HG03460 (cell line): Measurements from ENCODE around the gene DNAJB1.

Experiments used
- ATAC-seq: cut with Tn5 transposase; IDR thresholded peaks from one replicate; pipeline ENCODE4 v1.9.1; 2021; ENCODE audit not compliant: unreplicated experiment

The DNAJB1 gene

DNA sequence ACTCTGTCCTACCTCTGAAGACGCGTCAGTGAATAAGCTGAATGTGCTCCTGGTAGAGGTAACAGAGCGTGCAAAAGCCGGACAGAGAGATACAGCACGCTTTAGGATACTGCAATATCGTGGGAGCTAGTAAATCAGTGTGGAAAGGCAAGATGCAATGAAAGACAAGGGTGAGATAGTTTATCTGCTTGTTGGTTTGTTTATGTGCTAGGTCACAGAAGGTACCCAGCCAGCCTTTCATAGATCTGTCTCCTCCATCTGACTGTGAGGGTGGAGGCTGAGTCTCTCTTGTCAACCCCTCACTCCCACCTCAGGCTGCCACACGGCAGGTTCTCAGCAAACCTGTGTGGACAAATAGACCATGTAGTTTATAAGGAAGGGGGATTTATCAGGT, 21.4 kb downstream of the DNAJB1 start:
- no peak for ATAC-seq

DNA sequence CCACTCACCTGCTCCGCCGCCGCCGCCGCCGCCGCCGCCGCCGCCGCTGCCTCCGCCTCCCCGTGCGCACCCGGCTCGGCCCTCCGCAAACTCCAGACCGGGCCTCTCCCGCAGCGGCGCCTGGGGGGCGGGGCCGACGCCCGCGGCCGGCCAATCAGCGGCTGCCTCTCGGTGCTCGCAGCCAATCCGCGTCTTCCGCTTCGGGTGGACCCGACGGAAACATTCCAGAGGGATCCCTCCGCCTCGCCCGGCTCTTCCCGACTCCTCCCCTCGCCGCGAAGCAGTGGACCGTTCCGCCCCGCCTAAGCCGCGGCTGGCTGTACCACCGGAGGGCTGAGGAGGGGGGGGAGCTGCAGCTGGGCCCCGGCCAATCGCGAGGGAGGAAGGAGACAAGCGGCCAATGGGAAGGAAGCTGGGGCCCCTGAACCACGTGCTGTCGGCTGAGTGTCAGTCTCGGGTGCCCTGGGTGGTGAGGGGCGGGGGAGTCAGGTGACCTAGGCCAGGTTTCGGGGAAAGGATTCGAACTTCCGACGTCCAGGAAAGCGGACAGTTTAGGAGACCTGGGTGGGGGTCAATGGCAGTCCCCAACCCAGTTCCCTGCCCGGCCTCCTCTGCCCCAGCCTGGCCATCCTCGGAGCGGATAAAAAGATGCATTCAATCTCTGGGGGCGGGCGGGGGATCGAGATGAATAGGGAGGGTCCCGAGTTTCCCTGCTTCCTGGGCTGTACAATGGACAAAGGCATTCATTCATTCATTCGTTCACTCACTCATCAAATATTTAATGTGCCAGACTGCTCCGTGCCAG, 22.0 kb downstream of the DNAJB1 start, which contains the start of gene GIPC1:
Gene GIPC1, minus strand, starts transcription at position 99 of the 805 bp plus-strand sequence. CDS start 13,151 bp downstream, outside the sequence.
- no peak for ATAC-seq

DNA sequence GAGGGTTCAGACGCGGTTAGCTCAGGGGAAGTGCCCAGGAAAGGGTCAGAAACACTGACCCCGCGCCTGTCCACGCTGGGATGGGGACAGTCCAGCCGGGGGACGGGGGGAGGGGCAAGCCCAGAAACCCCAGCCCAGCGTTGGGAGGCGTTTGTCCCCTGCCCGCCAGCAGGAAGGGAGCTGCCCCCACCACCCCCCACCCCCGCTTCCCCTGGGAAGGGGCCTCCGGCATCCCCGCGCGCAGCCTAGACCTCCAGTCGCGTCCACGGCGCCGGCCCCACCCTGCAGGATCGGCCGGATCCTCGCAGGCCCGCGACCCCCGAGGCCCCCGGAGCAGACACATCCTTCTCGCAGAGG, 22.5 kb downstream of the DNAJB1 start:
- ATAC-seq, result no peak

DNA sequence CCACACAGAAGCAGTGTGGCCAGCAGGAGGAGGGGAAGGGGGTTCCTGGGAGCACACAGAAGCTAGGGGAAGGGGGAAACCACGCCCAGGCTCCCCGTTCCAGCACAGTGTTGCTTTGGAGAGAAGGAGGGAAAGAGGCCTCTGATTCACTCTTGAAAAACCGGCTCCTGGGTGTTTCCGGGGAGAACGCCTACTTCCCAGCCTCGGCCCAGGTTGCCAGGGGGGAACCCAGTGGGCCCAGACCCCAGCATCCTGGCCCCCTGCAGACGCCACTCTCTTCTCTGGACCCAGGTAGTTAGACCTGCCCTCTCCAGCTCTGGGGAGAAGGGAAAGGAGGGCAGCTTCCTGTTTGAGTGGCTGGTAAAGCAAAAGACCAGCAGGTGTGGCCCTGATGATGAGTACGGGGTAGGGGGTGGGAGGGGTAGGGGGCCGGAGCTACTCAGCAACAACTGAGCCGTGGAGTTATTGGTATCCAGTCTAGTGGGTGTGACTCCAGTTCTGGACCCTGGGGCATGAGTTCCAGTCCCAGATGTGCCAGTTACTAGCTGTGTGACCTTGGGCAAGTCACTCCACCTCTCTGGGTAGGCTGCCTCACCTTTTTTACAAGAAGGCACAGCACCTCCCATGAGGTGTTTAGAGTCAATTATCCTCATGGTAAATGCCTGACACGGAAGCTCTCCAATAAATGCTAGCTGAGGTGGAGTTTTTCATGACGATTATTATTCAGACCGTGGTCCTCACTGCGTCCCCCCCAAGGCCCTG, 23.1 kb downstream of the DNAJB1 start:
- no peak for ATAC-seq

DNA sequence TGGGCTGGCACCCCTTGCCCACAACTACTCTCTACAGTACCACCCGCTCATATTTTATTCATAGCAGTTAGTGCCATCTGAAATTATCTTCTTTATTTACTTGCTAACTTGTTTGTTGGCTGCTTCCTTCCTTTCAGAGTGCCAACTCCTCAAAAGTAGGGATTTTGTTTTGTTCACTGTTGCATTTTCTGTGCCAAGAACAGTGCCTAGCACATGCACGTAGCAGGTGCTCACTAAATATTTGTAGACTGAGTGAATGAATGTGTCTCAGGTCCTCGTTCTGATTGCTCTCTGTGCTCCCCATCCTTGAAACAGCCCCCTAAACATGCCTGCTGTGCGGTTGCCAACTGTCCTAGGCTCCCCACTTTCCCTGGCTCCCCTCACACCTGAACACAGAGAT, 23.8 kb downstream of the DNAJB1 start:
- no peak for ATAC-seq

DNA sequence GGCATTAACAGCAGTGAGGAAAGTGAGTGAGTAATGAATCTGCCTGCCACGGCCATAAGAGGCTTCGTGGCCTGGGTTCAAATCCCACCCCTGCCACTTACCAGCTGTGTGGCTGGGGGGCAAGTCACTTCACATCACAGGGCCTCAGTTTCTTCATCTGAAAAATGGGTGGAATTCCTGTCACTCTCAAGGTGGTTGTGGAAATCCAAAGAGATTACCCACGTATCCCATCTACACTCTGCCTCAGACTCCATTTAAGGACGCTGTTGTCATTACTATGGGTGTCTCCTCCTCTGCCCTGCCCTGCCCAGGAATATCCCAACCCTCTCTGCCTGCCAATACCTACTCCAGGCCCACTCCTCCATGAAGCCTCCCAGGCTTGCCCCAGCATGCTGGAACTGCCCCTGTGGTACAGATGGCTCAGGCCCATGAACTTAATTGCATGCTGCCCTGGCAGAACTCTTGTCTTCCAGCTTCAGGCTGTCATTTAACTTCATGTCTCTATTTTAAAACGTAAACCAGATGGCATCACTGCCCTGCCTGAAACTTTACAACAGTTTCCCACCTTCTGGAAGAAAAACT, 25.4 kb downstream of the DNAJB1 start:
- no peak for ATAC-seq

DNA sequence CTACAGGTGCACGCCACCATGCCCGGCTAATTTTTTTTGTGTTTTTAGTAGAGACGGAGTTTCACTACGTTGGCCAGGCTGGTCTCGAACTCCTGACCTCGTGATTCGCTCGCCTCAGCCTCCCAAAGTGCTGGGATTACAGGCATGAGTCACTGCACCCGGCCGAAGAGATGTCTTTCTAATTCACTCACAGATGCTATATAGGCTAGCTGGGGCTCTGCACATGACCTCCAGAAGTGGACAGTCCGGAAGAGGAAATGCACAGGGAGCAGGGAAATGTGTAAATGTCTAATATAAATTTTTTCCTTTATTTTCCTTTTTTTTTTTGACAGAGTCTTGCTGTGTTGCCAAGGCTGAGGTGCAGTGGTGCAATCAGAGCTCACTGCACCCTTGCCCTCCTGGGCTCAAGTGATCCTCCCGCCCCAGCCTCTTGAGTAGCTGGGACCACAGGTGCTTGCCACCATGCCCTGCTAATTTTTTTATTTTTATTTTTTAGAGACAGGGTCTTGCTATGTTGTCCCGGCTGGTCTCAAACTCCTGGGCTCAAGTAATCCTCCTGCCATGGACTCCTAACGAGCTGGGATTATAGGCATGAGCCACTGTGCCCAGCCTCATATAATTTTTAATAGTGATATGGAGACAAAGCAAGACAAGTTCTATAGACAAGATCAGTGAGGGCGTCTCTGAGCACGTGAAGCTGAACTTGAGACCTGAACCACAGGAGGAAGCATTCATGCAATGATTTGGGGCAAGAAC, 30.6 kb downstream of the DNAJB1 start:
- no peak for ATAC-seq

DNA sequence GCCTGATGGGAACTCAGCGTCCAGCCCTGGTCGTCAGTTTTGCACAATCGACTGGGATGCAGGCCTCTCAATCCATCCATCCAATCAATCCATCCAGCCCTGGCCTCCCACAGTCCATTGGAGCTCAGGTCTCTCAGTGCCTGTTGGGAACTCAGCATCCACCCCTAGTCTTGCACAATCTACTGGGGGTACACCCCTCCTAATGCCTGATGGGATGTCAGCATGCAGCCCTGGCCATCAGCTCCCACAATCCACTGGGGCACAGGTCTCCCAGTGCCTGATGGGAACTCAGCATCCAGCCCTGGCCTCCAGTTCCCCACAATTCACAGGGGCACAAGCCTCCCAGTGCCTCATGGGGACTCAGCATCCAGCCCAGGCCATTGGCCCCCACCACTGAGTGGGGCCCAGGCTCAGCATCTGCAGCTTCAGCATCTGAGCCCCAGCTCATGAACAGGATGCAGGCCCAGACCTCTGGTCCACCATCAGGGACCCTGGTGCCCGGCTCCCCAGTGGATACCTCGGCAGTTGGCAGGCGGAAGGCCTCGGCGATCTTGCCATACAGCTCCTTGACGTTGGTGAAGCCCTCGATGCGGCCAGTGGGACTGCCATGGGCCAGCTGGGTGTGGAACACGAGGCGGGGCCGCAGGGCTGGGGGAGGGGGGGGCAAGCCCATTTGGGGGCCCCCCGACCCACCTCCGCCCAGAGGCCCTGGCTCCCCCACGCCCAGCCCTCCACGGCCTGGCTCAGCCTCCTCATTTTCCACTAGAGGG, 35.8 kb downstream of the DNAJB1 start:
- no peak for ATAC-seq

DNA sequence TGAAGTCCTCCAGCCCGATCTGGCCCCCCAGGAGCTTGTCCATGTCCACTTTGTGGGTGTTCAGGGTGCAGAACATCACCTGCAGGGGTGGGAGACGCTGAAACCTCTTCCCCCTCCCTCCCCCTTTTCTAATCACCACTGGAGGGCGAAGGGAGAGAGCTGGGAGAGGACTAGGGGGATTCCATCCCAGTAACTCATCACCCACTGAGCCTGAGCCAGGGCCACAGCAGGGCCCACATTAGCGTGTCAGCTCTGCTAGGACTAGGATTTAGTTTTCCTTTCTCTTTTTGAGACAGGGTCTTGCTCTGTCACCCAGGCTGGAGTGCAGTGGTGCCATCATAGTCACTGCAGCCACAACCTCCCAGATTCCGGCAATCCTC, 37.5 kb downstream of the DNAJB1 start:
- no peak for ATAC-seq

DNA sequence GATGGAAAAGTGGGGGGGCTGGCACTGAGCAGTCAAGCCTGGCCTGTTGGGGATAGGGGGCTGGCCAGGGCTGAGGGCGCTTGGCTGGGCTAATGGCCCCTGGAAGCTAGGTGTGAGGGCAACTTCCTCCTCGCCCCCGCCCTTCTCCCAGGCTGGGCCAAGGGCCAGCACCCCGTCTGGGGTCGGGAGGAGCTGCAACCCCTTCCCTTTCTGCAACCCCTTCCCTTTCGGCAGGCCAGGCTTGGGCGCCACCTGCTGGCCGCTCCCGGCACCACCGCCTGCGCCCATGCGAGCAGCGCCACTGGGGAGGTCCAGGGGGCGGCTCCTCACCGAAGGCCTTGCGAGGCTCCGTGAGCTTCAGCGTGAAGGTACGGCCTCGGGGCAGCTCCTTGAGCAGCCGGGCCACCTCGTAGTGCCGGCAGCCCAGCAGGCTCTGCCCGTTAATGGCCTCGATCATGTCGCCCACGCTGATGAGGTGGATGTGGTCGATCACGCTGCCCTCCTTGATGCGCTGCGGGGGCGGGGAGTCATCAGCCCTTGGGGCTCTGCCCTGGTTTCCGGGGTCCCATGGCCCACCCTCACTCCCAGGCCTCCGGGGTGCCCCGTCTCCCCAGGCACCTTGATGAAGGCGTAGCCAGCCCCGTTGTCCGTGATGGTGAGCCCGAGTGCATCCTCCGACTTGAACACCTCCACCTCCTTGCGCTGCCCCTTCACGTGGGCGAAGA, 38.1 kb downstream of the DNAJB1 start:
- no peak for ATAC-seq

DNA sequence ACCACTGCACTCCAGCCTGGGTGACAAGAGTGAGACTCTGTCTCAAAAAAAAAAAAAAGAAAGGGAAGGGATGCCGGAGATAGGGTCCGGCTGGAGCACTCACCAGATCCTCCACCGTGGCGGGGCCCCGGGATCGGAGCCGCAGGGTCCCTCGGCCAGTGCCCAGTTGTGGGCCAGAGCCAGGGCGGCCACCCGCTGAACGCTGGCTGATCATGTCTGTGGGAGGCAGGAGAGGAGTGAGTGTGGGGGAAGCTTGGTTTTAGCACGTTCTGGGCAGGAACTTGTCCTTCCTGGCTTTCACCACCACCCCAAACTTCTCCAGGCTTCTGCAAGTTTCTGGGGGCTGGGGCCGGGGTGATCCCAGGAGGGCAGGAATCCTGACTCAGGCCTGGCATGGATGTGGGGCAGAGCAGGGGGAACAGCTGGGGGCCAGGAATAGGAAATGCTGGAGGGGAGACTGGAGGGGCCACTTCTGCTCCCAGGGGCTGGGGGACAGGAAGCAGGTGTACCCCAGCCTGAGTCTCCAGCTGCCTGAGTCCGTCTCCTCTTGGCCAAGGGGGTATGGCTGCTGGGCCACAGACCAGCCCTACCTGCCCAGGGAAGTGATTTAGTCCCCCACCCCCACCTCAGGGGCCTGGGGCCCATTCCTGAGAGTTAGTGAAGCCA, 38.8 kb downstream of the DNAJB1 start:
- ATAC-seq, result no peak

DNA sequence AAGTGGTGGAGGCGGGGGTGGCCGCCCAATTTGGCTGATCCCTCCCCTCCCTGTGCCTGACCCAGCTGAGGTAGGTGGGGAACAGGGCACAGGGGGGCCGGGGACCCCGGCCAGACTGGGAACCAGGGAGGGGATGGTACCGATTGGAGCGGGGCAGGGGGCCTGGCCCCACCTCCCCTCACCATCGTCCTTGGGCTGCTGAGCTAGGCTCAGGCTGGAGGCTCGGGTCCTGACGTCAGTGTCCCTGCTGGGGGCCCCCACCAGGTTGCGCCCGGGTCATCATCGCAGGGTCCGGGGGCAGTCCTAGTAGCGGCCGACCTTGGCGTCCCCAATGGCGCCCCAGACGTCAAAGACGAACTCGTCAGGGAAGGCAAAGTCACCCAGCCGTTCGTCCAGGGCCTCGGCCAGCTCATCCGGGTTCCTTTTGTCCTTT, 40.1 kb downstream of the DNAJB1 start:
- ATAC-seq, result no peak

DNA sequence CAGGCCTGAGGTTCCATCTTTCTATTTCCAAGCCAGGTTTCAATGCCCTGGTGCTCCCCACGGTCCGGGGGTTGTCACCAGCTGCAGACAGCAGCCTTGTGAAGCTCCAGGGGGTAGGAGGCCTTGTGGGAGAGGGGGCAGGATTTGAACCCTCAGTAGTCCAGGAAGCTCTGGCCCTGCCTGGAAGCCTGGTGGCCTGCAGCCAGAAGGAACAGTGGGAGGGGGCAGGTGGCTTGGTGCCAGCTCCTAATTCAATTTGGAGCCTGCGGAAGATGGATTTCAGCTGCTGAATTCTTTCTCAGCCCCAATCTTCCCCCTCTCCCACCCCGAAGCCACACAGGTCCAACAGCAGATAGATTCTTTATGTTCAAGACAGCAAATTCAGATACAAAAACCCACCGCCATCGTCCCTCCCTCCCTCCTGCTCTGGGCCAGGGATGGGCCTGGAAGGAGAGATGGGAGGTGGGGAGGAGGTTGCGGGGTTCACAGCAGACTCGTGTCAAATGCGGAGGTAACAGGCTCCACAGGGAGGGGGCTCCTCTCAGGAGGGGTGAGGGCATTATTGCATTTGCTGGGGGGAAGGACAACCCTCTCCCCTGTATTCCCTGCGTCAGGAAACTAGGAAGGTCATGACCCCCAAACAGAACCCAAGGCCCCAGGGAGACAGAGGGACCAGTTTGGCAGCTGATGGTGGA, 40.6 kb downstream of the DNAJB1 start:
- ATAC-seq, result no peak

DNA sequence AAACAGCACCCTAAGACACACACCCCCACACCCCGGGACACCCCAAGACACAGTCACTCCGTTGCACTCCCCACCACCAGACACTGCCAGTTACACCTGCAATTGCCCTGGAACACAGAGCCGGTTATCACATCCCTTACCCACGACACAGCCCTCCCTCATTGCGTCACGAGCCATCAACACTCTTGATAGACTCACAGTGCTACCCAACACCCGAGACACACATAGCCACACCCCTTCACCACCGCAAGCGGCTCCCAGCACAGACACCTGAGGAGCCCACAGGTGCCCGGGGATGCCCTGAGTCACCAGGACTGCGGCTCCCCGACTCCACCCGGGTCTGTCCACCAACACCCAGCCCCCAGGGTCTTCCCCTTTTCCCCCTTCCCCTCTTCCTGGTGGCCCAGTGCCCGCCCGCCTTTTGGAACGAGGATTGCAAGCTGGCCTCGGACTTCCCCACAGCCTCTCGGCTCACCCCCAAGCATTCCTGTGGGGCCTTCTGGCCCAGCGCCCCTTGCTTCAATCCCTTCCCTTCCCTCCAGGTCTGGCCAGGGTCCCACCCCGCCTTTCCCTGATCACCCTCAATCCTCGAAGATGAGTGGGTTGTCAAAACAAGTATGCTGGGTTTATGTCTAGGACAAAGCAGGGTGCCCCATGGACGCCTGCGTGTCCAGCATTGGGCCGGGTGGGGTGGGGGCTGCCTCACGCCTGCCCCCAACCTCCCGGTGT, 41.4 kb downstream of the DNAJB1 start:
- no peak for ATAC-seq

DNA sequence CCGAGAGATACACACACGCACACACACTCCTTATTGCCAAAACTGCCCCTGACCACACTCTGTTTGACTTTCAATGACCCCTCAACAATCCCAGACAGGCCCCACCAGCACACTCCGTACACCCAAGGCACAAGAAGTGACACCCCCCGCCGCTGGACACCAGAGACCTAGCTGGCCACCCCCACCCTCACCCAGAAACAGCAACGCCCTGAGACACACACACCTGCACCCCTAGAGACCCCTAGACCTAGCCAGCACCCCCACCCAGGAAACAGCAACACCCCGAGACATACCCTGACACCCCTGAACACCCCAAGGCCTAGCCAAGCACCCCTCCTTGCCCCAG, 41.9 kb downstream of the DNAJB1 start:
- no peak for ATAC-seq

DNA sequence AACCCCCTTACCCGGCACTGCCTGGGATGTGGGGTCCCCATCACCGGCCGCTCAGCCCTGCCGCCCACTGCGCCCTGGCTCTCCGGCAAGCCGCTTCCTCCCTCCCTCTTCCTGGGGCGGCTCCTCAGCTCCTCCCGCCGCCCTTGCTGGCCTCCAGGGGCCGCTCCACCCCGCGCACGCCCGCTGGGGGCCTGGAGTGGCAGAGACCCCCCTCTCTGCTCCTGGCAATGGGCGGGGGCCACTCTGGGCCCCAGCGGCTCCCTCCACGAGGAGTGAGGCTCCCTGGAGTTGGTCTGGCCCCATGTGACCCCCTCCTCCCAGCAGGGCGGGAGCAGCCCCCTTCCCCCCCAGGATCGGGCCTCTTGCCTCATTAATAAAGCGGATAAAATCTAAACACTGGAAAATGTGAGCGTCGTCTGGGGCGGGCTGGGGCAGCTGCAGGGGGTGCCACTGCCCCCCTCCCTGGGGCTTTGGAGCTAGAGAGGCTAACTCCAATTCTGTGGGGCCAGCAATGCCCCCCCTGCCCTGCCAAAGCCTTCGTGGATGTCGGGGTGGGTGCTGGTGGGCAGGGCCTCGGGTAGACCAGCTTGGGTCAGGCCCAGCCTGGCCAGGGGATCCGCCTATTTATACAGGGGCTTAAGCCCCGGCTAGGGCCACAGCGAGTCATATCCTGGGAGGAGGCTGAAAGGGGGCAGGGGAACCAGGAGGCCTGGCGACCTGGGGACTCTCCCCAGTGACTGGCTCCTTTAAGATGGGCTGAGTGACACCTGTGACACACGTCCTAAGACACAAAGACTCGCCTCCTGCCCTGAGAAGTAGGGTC, 42.7 kb downstream of the DNAJB1 start, which contains the start of gene PTGER1:
Gene PTGER1, minus strand, starts transcription at position 104 of the 823 bp plus-strand sequence. CDS start 1,034 bp downstream, outside the sequence.
- no peak for ATAC-seq

DNA sequence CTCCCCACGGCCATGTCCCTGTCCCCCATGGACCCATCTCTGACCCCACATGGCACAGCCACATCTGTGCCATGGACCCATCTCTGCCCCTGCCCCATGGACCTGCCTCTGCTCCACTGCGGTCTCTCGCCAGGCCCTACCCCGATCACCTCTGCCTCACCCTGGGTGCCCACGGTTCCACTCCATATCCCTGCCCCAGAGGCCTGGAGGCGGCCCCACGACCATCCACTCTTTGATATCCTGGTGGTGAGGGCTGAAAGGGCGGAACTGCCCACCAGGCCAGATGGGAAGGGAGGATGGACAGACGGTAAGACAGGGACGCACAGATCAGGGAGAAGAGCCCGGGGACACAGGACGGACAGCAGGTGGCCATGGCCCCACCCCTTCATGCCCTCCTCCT, 43.4 kb downstream of the DNAJB1 start:
- ATAC-seq, result no peak
